ENCODE measurements around the gene EXOSC5. TPM values are rescaled to one million over a fixed set of nuclear protein-coding genes. Genes with fewer than 3 reads are reported as not detected.
A peak's percentile ranks its signal among the peaks of the same experiment; 100 is the strongest.

Gene EXOSC5
- total RNA-seq, 1 experiment from 2014 or later = 58.7 TPM

GRCh38 chr19:41377977-41378709, 19.0 kb downstream of the EXOSC5 start:
- Mint-ChIP-seq H3K36me3 (ENCODE audit: insufficient read depth in 1 of 3, low read depth in 3 of 3) (peaks cover 0 to 4% (median 0%) of the 10 kb centered on the region in 3 experiments; a peak in 2 of 7 replicates), H3K4me1 (peaks cover 12 to 19% of the 10 kb centered on the region in 2 experiments), H3K27me3 (ENCODE audit: low read depth) (peaks cover 9% of the 10 kb centered on the region), H3K4me3 (peak overlapping the region in 1 of 2 experiments; percentile 79; a peak in 1 of 5 replicates), H3K27ac (peak overlapping the region in 1 of 3 experiments; percentile 62; a peak in 1 of 7 replicates), H3K9me3 (no peaks in the 10 kb centered on the region; a peak in 1 of 5 replicates)
- Histone ChIP-seq H3K9me3 (ENCODE audit: control insufficient read depth, low read depth, low read length) (no peaks in the 10 kb centered on the region), H2BK20ac (ENCODE audit: low read depth, low read length, poor library complexity, severe bottlenecking) (no peak overlapping the region), H3K4ac (ENCODE audit: low read depth, low read length) (no peak overlapping the region), H4K91ac (ENCODE audit: insufficient read length, low read depth, low read length) (no peak overlapping the region), H3K4me1 (ENCODE audit: insufficient read depth, low read length) (peaks cover 2% of the 10 kb centered on the region; the same call in 1 of the 2 replicates), H3K23me2 (ENCODE audit: insufficient read length, low read depth, low read length, poor library complexity, severe bottlenecking) (peaks cover 7% of the 10 kb centered on the region), H2BK5ac (ENCODE audit: insufficient read length, low read length) (no peak overlapping the region), H3K18ac (ENCODE audit: insufficient read length, low read depth, low read length) (no peak overlapping the region), H3K27ac (ENCODE audit: insufficient read length, low read depth, low read length) (no peak overlapping the region), H3K14ac (ENCODE audit: insufficient read depth, low read length) (no peak overlapping the region), H4K5ac (ENCODE audit: insufficient read length, low read depth, low read length) (no peak overlapping the region), H3K56ac (ENCODE audit: insufficient read length, low read depth, low read length) (no peak overlapping the region), H2BK12ac (ENCODE audit: insufficient read length, low read depth, low read length) (no peak overlapping the region), H3K9ac (ENCODE audit: extremely low read depth, insufficient read length, low read length) (no peak overlapping the region), H2BK120ac (ENCODE audit: low read depth, low read length, poor library complexity, severe bottlenecking) (no peak overlapping the region), H2AFZ (ENCODE audit: low read length) (no peak overlapping the region), H3T11ph (ENCODE audit: low read length) (no peak overlapping the region), H4K20me1 (ENCODE audit: control insufficient read depth, insufficient read depth, insufficient read length) (no peaks in the 10 kb centered on the region), H3K27me3 (ENCODE audit: insufficient read depth, low read length) (no peaks in the 10 kb centered on the region), H3K79me2 (ENCODE audit: insufficient read depth, low read length) (no peaks in the 10 kb centered on the region), H3K4me2 (ENCODE audit: insufficient read depth, insufficient read length, low read length) (no peak overlapping the region), H3K79me1 (ENCODE audit: insufficient read depth, low read depth, low read length, poor library complexity, severe bottlenecking) (no peaks in the 10 kb centered on the region), H3K23ac (ENCODE audit: insufficient read length, low read depth, low read length) (no peak overlapping the region), H2BK15ac (ENCODE audit: low read depth, low read length) (no peak overlapping the region), H2AK5ac (ENCODE audit: insufficient read length, low read length) (no peak overlapping the region), H4K8ac (replicated peaks; ENCODE audit: insufficient read length, low read depth, low read length) (no peak overlapping the region)
- TF ChIP-seq CTCF (conservative IDR thresholded peaks at IDR 0.05) = peak; percentile 66
- WGBS (ENCODE audit: extremely low coverage, insufficient read length, low lambda C conversion rate) = no CpG with 5 or more reads among the region's 9 CpGs
- DNase-seq = peak; percentile 73
